Neural crest cell (in vitro differentiated cells): ENCODE measurements around the gene GALNS. TPM values are rescaled to one million over a fixed set of nuclear protein-coding genes. Genes with fewer than 3 reads are reported as not detected.
A peak's percentile ranks its signal among the peaks of the same experiment; 100 is the strongest.
"Not testable (repeated sequence)": the region's sequence is repeated elsewhere in the genome, so short reads cannot be mapped to it uniquely, and the experiment has no call there.

Experiments used
- DNase-seq: peaks from one replicate; pipeline ENCODE4 v3.0.0; 2021; ENCODE audit warnings: low read depth, mixed read lengths, low spot score
- H3K27ac Mint-ChIP-seq: one replicate; pipeline ENCODE4 v1.8.0; 2021; ENCODE audit warnings: mild to moderate bottlenecking, mixed read lengths; ENCODE audit not compliant: unreplicated experiment
- H3K27me3 Mint-ChIP-seq: 2 replicates; pipeline ENCODE4 v1.8.0; 2021; ENCODE audit warnings: low read depth, mild to moderate bottlenecking, mixed read lengths
- H3K36me3 Mint-ChIP-seq: 2 replicates; pipeline ENCODE4 v1.8.0; 2021; ENCODE audit warnings: low read depth, mild to moderate bottlenecking, mixed read lengths
- H3K4me1 Mint-ChIP-seq: 2 replicates; pipeline ENCODE4 v1.8.0; 2021; ENCODE audit warnings: mixed read lengths
- H3K4me3 Mint-ChIP-seq: one replicate; pipeline ENCODE4 v1.8.0; 2021; ENCODE audit warnings: mild to moderate bottlenecking, mixed read lengths
- H3K9me3 Mint-ChIP-seq: 2 replicates; pipeline ENCODE4 v1.8.0; 2021; ENCODE audit warnings: mixed read lengths
- CTCF ChIP-seq: fragments of 200-600 bp; sonication (generic); conservative IDR thresholded peaks from 2 replicates; pipeline ENCODE4 v1.5.0; 2021; ENCODE audit warnings: antibody characterized with exemption, mild to moderate bottlenecking
- total RNA-seq: library from RNA; stranded (reverse); gene quantifications from 2 replicates; pipeline ENCODE4 v1.2.1, GENCODE V29; 2021

Gene GALNS
- total RNA-seq, 1 donor from 2014 or later, result 19.7 TPM

- Mint-ChIP-seq H3K36me3 (peaks cover 3% of the 10 kb centered on the region), H3K27ac (no peak overlapping the region), H3K9me3 (no peaks in the 10 kb centered on the region), H3K4me1 (no peaks in the 10 kb centered on the region), H3K4me3 (no peak overlapping the region), H3K27me3 (no peaks in the 10 kb centered on the region)
- no peak for DNase-seq
- TF ChIP-seq CTCF, result no peak
These were observed 35.3 kb upstream of the GALNS start for GRCh38 chr16:88892065-88892464.

GRCh38 chr16:88891083-88891482, 34.3 kb upstream of the GALNS start:
- H3K27ac Mint-ChIP-seq, result no peak overlapping the region
- no peak for DNase-seq
- H3K36me3 Mint-ChIP-seq, result peaks cover 3% of the 10 kb centered on the region
- no peak overlapping the region for H3K4me3 Mint-ChIP-seq
- H3K4me1 Mint-ChIP-seq, result no peaks in the 10 kb centered on the region
- no peak for TF ChIP-seq CTCF
- H3K9me3 Mint-ChIP-seq, result no peaks in the 10 kb centered on the region
- no peaks in the 10 kb centered on the region for H3K27me3 Mint-ChIP-seq

- not testable (repeated sequence) for H3K4me1 Mint-ChIP-seq, H3K9me3 Mint-ChIP-seq, DNase-seq, H3K36me3 Mint-ChIP-seq, H3K27me3 Mint-ChIP-seq, H3K4me3 Mint-ChIP-seq
- H3K27ac Mint-ChIP-seq, result peak overlapping the region; percentile 57
These were observed 33.1 kb upstream of the GALNS start for GRCh38 chr16:88889702-88890352.

- Mint-ChIP-seq H3K9me3 (no peaks in the 10 kb centered on the region), H3K4me1 (no peaks in the 10 kb centered on the region), H3K4me3 (no peak overlapping the region), H3K27me3 (no peaks in the 10 kb centered on the region), H3K27ac (no peak overlapping the region), H3K36me3 (peaks cover 3% of the 10 kb centered on the region)
- TF ChIP-seq CTCF, result no peak
- no peak for DNase-seq
These were observed 32.0 kb upstream of the GALNS start for GRCh38 chr16:88888461-88889387.

GRCh38 chr16:88888057-88888456, 31.3 kb upstream of the GALNS start:
- no peak for TF ChIP-seq CTCF
- Mint-ChIP-seq H3K27me3 (no peaks in the 10 kb centered on the region), H3K27ac (no peak overlapping the region)

More at GRCh38 chr16:88888057-88888456, 31.3 kb upstream of the GALNS start:
- Mint-ChIP-seq H3K9me3 (no peaks in the 10 kb centered on the region), H3K4me3 (no peak overlapping the region), H3K36me3 (peaks cover 3% of the 10 kb centered on the region), H3K4me1 (no peaks in the 10 kb centered on the region)
- DNase-seq, result no peak
